ENCODE measurements around the gene GGT5. TPM values are rescaled to one million over a fixed set of nuclear protein-coding genes. Genes with fewer than 3 reads are reported as not detected.
"Not testable (repeated sequence)": the region's sequence is repeated elsewhere in the genome, so short reads cannot be mapped to it uniquely, and the experiment has no call there.

The GGT5 gene, protein sequence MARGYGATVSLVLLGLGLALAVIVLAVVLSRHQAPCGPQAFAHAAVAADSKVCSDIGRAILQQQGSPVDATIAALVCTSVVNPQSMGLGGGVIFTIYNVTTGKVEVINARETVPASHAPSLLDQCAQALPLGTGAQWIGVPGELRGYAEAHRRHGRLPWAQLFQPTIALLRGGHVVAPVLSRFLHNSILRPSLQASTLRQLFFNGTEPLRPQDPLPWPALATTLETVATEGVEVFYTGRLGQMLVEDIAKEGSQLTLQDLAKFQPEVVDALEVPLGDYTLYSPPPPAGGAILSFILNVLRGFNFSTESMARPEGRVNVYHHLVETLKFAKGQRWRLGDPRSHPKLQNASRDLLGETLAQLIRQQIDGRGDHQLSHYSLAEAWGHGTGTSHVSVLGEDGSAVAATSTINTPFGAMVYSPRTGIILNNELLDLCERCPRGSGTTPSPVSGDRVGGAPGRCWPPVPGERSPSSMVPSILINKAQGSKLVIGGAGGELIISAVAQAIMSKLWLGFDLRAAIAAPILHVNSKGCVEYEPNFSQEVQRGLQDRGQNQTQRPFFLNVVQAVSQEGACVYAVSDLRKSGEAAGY
- total RNA-seq = under 1 TPM in 4 of 5 experiments, not detected in 1; 0.14 to 0.77 (median 0.42) TPM
- polyA plus RNA-seq = not detected
- total RNA-seq = not detected

DNA sequence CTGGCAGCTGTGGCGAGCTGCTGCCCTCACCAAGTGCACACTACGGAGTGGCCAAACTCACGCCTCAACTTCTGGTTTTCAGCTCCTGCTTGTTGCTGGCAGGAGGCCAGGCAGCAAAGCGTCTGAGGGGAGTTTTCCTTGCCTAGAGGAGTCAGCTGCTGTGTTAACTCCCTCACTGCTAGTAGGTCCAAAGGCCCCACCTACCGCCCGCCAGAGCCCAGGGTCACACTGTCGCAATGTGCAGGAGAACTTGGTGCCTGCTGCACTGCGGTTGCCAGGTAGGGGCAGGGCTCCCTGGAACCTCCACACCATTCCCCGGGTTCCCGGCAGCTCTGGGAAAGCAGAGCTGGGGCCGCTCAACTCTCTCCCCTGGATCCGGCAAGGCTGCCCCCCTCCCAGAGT lies at the start of gene GGT5:
GGT5 (minus strand) TSS at position 53 of the 402 bp plus-strand sequence. CDS start 357 bp downstream, outside the sequence.
- H3K27ac ChIP-seq (ENCODE audit: low read depth, low read length); H3K9me3 Mint-ChIP-seq; H3K36me3 ChIP-seq (ENCODE audit: control insufficient read depth in 2 of 3, insufficient read depth in 3 of 3, low read length in 3 of 3); H3K4me3 ChIP-seq (ENCODE audit: low read length); ATAC-seq; H3K27me3 ChIP-seq (ENCODE audit: control insufficient read depth in 2 of 2, insufficient read depth in 2 of 2, low read length in 2 of 2); H3K36me3 Mint-ChIP-seq; POLR2A ChIA-PET; H3K27me3 Mint-ChIP-seq; H3K9me3 ChIP-seq (ENCODE audit: control insufficient read depth in 2 of 3, low read length in 3 of 3); DNase-seq; intact Hi-C loops (cut with micrococcal nuclease): not testable (repeated sequence)
- peak within 1 kb of the TSS; percentile 29 to 84 (median 62) for H3K27ac Mint-ChIP-seq
- H3K4me1 Mint-ChIP-seq = peaks cover 25 to 45% (median 41%) of the 10 kb centered on the region in 7 donors
- H3K4me1 ChIP-seq (ENCODE audit: control insufficient read depth in 2 of 2, insufficient read depth in 2 of 2, low read length in 2 of 2) = peaks cover 15 to 28% of the 10 kb centered on the region in 2 donors
- peak within 1 kb of the TSS; percentile 19 to 89 (median 58) for H3K4me3 Mint-ChIP-seq
- CTCF ChIA-PET = interaction anchor here (1.2 kb wide), 1 partner anchor 40 kb away, joined by 5 read pairs; no protein-coding TSS in a partner anchor

DNA sequence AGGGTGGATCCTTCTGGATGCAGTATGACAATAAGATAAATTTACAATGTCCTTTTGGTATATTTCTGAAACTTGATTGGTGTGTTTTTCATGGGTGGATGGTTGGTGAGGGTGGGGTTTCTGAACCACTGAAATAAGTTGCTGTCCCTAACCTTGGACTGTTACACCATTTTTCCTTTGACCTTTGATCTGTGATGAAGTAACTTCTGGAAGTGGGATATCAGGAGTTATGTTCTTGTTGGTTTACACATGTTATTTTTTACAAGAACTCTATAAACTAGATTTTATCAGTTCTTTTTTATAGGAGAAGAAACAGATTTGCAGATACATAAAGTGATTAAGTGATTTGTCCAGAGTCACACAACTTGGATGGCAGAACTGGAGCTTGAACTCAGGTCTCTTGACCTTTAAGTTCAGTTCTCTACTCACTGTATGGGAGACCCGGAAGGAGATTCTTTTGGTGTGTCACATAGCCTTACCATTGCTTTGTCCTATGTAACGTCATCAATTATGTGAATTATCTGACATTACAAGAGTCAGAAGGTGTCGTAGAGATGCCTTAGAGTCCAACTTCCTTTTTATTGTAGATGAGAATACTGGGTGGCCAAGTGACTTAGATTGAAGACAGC lies 47.4 kb upstream of the GGT5 start:
- H3K4me3 ChIP-seq (ENCODE audit: low read length); H3K27me3 ChIP-seq (ENCODE audit: control insufficient read depth in 2 of 2, insufficient read depth in 2 of 2, low read length in 2 of 2); DNase-seq; H3K9me3 Mint-ChIP-seq; H3K27ac Mint-ChIP-seq; H3K27ac ChIP-seq (ENCODE audit: low read depth, low read length); H3K36me3 Mint-ChIP-seq; intact Hi-C loops (cut with micrococcal nuclease); H3K4me1 ChIP-seq (ENCODE audit: control insufficient read depth in 2 of 2, insufficient read depth in 2 of 2, low read length in 2 of 2); CTCF ChIA-PET; POLR2A ChIA-PET; H3K27me3 Mint-ChIP-seq; ATAC-seq; H3K36me3 ChIP-seq (ENCODE audit: control insufficient read depth in 2 of 3, insufficient read depth in 3 of 3, low read length in 3 of 3); H3K9me3 ChIP-seq (ENCODE audit: control insufficient read depth in 2 of 3, low read length in 3 of 3); H3K4me3 Mint-ChIP-seq: not testable (repeated sequence)
- H3K4me1 Mint-ChIP-seq = peaks cover 11 to 41% (median 36%) of the 10 kb centered on the region in 7 donors

DNA sequence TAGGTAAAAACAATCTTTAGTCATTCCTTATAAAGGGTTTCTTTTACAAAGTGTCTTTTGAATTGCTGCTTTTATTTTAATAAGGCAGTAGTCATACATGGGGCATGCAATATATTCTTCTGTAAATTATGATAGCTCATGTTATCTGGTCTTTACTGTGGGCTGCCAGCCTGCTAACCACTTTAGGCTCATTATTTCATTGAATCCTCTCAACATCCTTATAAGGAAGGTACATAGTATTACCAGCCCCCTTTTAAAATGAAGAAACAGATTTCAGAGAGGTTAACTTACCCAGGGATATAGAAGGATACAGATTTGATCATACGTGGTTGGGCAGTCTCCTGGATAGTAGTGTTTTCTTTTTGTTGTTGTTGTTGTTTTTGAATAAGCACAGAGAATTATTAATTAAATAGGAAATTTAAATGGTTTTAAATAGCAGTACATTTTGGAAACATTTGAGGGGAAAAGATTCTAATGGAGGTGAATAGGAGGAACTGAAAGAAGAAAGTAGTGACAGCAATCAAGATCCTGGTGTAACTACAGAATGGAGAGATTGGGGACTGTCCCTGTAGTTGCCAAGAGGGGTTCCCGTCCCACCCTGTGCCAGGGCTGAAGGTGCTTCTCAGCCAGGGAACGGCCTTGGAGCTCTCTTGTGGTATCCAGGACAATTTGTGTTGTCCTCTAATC lies 46.8 kb upstream of the GGT5 start:
- no peaks in the 10 kb centered on the region for H3K27me3 Mint-ChIP-seq
- Histone ChIP-seq H3K4me3 (ENCODE audit: low read length) (no peak overlapping the region), H3K36me3 (ENCODE audit: control insufficient read depth in 2 of 3, insufficient read depth in 3 of 3, low read length in 3 of 3) (no peaks in the 10 kb centered on the region), H3K27me3 (ENCODE audit: control insufficient read depth in 2 of 2, insufficient read depth in 2 of 2, low read length in 2 of 2) (no peaks in the 10 kb centered on the region), H3K4me1 (ENCODE audit: control insufficient read depth in 2 of 2, insufficient read depth in 2 of 2, low read length in 2 of 2) (no peaks in the 10 kb centered on the region), H3K27ac (ENCODE audit: low read depth, low read length) (no peak overlapping the region), H3K9me3 (ENCODE audit: control insufficient read depth in 2 of 3, low read length in 3 of 3) (no peaks in the 10 kb centered on the region)
- intact Hi-C loops (cut with micrococcal nuclease) = no loop called here
- POLR2A ChIA-PET = no interaction called here
- no peak for DNase-seq
- CTCF ChIA-PET = no interaction called here
- H3K27ac Mint-ChIP-seq = no peak overlapping the region
- peaks cover 0 to 8% (median 0%) of the 10 kb centered on the region in 5 donors for H3K36me3 Mint-ChIP-seq
- ATAC-seq = no peak
- H3K4me1 Mint-ChIP-seq = peaks cover 11 to 45% (median 40%) of the 10 kb centered on the region in 7 donors
- no peak overlapping the region for H3K4me3 Mint-ChIP-seq
- H3K9me3 Mint-ChIP-seq = peaks cover 0 to 1% (median 0%) of the 10 kb centered on the region in 11 donors

DNA sequence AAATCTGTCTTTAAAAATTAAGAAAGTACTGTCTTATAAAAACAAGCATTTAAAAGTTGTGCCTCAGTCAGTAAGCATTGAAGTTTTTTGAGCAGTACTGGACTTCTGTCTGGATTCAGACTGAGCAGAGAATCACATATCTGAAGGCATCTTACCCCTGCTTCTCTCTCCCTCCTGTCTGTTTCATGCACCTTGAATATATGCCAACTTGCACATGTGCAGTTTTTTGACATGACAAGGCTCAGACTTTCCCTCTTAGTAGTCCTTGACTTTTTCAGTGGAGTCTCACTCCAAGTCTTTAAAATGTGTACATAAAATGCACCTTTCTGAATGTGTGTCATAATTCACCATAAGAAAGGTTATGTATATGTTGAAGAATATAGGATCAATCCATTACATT lies 45.6 kb upstream of the GGT5 start:
- no peaks in the 10 kb centered on the region for H3K9me3 ChIP-seq (ENCODE audit: control insufficient read depth in 2 of 3, low read length in 3 of 3)
- Mint-ChIP-seq H3K27ac (peak overlapping the region in 2 of 9 donors; percentile 14 to 51), H3K36me3 (peaks cover 0 to 8% (median 0%) of the 10 kb centered on the region in 5 donors), H3K4me3 (no peak overlapping the region), H3K27me3 (no peaks in the 10 kb centered on the region), H3K9me3 (peaks cover 0 to 1% (median 0%) of the 10 kb centered on the region in 11 donors), H3K4me1 (peaks cover 11 to 48% (median 43%) of the 10 kb centered on the region in 7 donors)
- no peaks in the 10 kb centered on the region for H3K27me3 ChIP-seq (ENCODE audit: control insufficient read depth in 2 of 2, insufficient read depth in 2 of 2, low read length in 2 of 2)
- H3K4me3 ChIP-seq (ENCODE audit: low read length) = no peak overlapping the region
- ChIA-PET POLR2A (no interaction called here), CTCF (interaction anchor here (0.6 kb wide), 1 partner anchor 9 kb away, joined by 3 read pairs; no protein-coding TSS in a partner anchor)
- H3K36me3 ChIP-seq (ENCODE audit: control insufficient read depth in 2 of 3, insufficient read depth in 3 of 3, low read length in 3 of 3) = no peaks in the 10 kb centered on the region
- DNase-seq (no peak), ATAC-seq (no peak)
- intact Hi-C loops (cut with micrococcal nuclease) = no loop called here
- peaks cover under 1 to 4% of the 10 kb centered on the region in 2 donors for H3K4me1 ChIP-seq (ENCODE audit: control insufficient read depth in 2 of 2, insufficient read depth in 2 of 2, low read length in 2 of 2)
- H3K27ac ChIP-seq (ENCODE audit: low read depth, low read length) = no peak overlapping the region

DNA sequence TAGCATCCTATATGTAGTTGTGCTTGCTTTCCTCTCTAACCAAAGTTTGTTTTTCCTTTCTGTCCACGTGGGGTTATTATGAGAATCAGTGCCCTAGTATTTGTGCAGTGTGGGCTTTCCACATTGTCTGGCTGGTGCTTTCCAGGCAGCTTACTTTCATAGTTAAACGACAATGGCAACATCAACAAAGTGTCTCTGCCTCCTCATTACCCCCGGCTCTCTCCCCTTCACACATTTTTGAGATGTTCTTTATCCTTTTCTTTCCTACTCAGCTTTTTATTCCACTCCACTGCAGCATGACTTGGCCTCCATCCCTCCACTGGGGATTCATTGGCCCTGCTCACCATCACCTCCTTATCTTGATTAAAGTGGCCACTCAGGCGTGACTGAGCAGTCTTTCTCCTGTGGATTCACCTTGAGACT lies 44.9 kb upstream of the GGT5 start:
- intact Hi-C loops (cut with micrococcal nuclease) = no loop called here

GRCh38 chr22:24289114-24289513 lies 44.2 kb upstream of the GGT5 start:
- Mint-ChIP-seq H3K27me3 (no peaks in the 10 kb centered on the region), H3K9me3 (peaks cover 0 to 1% (median 0%) of the 10 kb centered on the region in 11 donors), H3K4me3 (no peak overlapping the region), H3K27ac (no peak overlapping the region), H3K36me3 (peaks cover 0 to 8% (median 0%) of the 10 kb centered on the region in 5 donors), H3K4me1 (peaks cover 21 to 60% (median 54%) of the 10 kb centered on the region in 7 donors)
- no peak overlapping the region for H3K27ac ChIP-seq (ENCODE audit: low read depth, low read length)
- ATAC-seq (no peak), DNase-seq (no peak)
- no peak overlapping the region for H3K4me3 ChIP-seq (ENCODE audit: low read length)
- peaks cover 9 to 11% of the 10 kb centered on the region in 2 donors for H3K4me1 ChIP-seq (ENCODE audit: control insufficient read depth in 2 of 2, insufficient read depth in 2 of 2, low read length in 2 of 2)
- H3K27me3 ChIP-seq (ENCODE audit: control insufficient read depth in 2 of 2, insufficient read depth in 2 of 2, low read length in 2 of 2) = no peaks in the 10 kb centered on the region
- no peaks in the 10 kb centered on the region for H3K9me3 ChIP-seq (ENCODE audit: control insufficient read depth in 2 of 3, low read length in 3 of 3)
- intact Hi-C loops (cut with micrococcal nuclease) = no loop called here
- ChIA-PET CTCF (interaction anchor here (0.6 kb wide), 1 partner anchor 486 kb away, joined by 4 read pairs; no protein-coding TSS in a partner anchor), POLR2A (no interaction called here)
- H3K36me3 ChIP-seq (ENCODE audit: control insufficient read depth in 2 of 3, insufficient read depth in 3 of 3, low read length in 3 of 3) = no peaks in the 10 kb centered on the region

More for the DNA sequence above, 44.9 kb upstream of the GGT5 start:
- ATAC-seq (no peak), DNase-seq (no peak)
- Mint-ChIP-seq H3K27me3 (no peaks in the 10 kb centered on the region), H3K9me3 (peaks cover 0 to 1% (median 0%) of the 10 kb centered on the region in 11 donors), H3K27ac (peak overlapping the region in 3 of 9 donors; percentile 14 to 51 (median 43)), H3K4me1 (peaks cover 18 to 55% (median 50%) of the 10 kb centered on the region in 7 donors), H3K4me3 (no peak overlapping the region), H3K36me3 (peaks cover 0 to 8% (median 0%) of the 10 kb centered on the region in 5 donors)
- Histone ChIP-seq H3K27ac (ENCODE audit: low read depth, low read length) (no peak overlapping the region), H3K4me3 (ENCODE audit: low read length) (no peak overlapping the region), H3K4me1 (ENCODE audit: control insufficient read depth in 2 of 2, insufficient read depth in 2 of 2, low read length in 2 of 2) (peaks cover 7 to 9% of the 10 kb centered on the region in 2 donors), H3K27me3 (ENCODE audit: control insufficient read depth in 2 of 2, insufficient read depth in 2 of 2, low read length in 2 of 2) (no peaks in the 10 kb centered on the region), H3K36me3 (ENCODE audit: control insufficient read depth in 2 of 3, insufficient read depth in 3 of 3, low read length in 3 of 3) (no peaks in the 10 kb centered on the region), H3K9me3 (ENCODE audit: control insufficient read depth in 2 of 3, low read length in 3 of 3) (no peaks in the 10 kb centered on the region)
- ChIA-PET POLR2A (no interaction called here), CTCF (no interaction called here)

Data from naive thymus-derived CD4-positive, alpha-beta T cell (primary cell).